Measurements from ENCODE around the gene TSKU.

TSKU gene

DNA sequence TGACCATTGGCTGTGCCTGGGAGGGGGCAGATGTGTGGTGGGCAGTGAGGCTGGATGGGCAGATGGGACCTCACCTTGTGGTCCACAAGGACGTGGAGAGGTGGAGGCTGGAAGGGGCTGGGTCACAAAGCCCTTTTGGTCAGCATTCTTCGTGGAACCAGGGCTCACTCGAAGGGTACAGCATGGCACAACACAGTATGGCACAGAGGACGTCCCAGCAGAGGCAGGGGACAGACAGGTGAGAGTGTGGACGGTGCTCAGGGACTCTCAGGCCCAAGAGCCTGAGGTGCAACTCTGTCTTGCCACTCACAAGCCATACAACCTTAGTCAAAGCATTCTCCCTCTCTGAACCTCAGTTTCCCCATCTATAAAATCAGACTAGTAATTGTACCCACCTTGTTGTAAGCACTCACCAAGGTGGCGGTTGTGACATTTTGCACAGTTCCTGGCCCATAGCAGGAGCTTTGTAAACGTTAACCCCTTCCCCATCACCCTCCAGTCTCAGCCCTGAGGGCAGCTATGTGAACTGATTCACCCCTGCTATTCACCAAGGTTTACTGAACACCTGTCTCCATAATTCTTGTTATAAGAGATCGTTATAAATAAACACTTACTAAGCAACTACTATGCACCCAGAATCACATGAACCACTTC lies 11.6 kb upstream of the TSKU start:
- DNase-seq: no peak

DNA sequence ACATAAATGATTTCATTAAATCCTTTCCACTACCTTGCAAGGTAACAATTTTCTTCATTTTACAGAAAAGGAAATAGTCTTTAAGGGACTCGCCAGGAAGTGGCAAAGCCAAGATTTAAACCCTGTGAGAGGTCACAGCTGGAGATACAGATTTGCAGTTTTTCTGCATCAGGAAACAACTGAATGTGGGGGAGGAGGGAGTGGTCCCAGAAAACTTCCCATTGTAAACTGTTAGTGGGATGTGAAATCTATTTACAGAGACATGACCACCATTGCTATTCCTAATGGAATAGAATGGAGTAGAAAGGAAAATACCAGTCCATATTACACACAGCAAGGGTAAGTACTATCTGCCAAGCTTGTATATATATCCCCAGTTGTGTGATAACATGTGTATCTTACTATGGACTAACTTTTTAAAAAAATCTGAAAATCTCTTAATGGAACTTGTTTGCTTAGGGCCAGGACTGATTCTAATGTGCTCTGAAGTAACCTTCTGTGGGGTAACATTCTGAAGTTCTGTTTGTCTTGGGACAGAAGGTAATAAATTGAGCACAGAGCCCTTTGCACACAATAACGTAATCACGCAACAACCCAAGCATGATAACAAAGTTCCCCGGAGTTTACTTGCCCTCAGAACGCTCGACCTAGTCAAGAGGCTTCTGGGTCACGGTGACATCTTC lies 10.9 kb upstream of the TSKU start:
- DNase-seq: no peak

DNA sequence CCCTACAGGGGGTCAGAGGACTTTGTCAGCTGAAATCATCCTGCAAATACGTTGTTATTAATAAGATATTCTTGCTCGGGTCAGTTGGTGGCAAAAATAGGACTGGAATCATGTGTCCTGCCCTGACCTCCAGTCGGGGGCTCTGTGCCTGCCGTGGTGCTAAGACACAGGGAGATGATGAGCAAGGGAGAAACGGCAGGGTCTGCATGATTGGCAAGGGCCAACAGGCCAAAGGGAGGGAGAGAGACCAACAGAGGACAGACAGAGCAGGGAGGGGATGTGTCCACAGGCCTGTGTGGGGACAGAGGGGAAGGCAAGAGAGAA lies 10.4 kb upstream of the TSKU start:
- DNase-seq: no peak

- no peak for DNase-seq
Observed at GRCh38 chr11:76773921-76774361, 9.2 kb upstream of the TSKU start.

- no peak for DNase-seq
Observed at GRCh38 chr11:76776472-76776871, 6.7 kb upstream of the TSKU start.

GRCh38 chr11:76777305-76777704 lies 5.9 kb upstream of the TSKU start:
- DNase-seq: no peak

GRCh38 chr11:76777876-76778275 lies 5.3 kb upstream of the TSKU start:
- DNase-seq: no peak

DNA sequence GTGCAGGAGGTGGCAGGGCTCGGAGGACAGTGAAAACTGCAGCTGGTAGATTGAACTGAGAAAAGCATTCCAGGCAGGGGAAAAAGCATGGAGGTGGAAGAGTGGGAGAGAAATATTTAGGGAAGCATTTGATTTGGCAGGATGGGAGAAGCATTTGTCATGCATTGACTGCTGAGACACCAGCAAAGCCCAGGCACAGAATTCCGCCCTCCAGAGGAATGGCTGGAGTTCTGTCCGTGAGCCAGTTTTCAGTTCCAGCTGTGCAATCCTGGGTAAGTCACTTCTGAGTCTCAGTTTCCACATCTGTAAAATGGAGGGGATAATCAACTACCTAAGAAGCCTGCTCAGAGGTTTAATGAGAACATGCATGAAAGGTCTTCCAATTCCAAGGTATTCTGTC lies 4.3 kb upstream of the TSKU start:
- no peak for DNase-seq

GRCh38 chr11:76781046-76781801 lies 1.9 kb upstream of the TSKU start:
- no peak for DNase-seq

- DNase-seq: no peak
Observed at GRCh38 chr11:76781807-76782530, 1.2 kb upstream of the TSKU start.

DNA sequence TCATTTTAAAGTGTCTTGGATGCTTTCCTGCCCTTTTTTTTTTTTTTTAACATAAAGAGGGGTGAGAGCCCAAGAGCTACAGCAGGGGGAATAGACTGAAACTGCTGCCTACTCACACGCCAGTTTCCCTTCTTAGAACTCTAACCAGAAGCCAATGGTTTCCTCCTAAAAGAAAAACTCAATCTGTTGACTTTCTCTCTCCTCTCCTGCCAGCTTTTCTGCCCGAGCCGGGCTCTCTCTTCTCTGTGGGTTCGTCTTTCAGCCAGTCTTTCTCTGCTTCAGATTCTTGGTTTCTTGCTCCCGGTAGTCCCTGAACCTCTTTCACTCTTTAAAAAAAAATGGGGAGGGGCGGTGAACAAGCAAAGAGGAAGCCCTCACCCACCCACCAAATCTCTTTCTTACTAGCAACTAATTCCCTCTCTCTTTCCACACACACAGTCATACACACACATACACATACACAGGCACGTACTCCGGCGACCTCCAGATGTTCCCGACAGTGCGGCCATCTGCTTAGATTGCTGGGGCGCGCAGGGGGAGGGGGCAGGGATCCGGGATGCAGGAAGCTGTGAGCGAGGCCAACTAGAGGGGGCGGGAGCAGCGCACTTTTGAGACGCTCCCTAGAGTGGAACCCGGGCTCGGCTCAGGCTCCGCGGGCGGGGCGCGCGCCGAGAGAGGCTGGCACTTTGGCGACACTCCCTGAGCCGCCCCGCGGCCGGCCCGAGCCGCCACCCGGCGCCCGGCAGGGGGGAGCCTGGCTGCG lies 444 bp upstream of the TSKU start:
- DNase-seq: peak; percentile 23

- no peak for DNase-seq
Observed at GRCh38 chr11:76783896-76784813, 999 bp downstream of the TSKU start.

GRCh38 chr11:76785513-76785912 lies 2.4 kb downstream of the TSKU start:
- DNase-seq: no peak

DNA sequence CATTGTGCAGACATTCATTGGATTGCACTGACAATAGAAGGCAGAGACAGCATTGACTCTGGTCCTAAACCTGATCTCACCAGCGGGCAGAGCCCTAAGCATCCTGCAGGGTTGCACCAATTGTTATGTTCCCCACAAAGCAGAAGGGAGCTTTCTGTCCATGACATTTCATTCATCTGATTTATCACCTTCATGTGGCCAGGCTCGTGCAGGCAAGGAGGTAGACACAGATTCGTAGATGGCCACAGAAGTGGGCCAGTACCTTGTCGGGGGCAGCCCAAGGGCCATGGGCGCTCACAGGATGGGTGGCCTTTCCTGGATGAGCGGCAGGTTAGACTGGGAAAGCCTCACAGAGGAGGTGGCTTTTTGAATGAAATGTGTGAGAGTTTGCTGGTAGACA lies 2.9 kb downstream of the TSKU start:
- no peak for DNase-seq

DNA sequence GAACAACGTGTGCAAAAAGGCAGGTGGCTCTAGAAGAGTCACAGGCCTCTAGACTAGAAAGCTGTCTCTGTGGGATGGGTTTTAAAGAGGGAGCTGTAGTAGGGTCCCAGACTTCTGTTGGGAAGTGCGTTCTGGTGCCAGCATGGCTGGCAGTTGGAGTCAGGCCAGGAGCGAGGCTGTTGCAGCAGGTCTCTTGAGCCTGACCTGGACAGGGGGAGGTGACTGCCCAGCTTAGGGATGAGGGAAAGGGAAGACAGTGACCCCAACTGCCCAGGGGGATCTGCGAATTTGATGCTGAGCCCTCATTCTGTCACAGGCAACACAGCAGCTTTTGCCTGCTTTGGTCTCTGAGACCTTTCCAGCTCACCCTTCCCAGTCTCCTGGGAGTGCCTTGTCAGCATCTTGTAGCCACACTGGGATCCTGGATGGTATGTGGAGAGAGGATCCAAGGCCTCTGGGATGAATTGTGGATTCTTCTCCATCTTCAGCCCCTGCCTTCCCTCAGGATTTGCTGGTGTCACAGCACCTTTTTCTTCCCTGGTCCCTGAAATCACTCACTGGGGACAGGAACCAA lies 3.4 kb downstream of the TSKU start:
- no peak for DNase-seq

DNA sequence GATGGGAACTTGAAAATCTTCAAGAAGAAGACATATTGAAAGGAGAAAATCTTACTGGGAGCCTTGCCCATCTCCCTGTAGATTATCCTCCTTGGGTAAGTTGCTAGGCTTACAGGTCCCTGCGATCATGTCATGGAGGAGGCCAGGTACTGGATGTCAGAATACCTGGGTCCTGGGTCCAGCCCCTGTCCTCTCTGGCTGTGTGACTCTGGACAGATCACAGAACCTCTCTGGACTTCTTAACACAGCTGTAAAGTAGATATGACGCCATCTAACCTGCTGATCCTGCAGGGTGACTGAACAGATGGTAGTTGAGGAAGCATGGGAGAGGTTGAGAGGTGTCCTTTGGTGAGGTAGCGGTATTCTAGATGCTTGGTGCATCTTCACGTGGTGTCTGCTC lies 4.1 kb downstream of the TSKU start:
- no peak for DNase-seq

DNA sequence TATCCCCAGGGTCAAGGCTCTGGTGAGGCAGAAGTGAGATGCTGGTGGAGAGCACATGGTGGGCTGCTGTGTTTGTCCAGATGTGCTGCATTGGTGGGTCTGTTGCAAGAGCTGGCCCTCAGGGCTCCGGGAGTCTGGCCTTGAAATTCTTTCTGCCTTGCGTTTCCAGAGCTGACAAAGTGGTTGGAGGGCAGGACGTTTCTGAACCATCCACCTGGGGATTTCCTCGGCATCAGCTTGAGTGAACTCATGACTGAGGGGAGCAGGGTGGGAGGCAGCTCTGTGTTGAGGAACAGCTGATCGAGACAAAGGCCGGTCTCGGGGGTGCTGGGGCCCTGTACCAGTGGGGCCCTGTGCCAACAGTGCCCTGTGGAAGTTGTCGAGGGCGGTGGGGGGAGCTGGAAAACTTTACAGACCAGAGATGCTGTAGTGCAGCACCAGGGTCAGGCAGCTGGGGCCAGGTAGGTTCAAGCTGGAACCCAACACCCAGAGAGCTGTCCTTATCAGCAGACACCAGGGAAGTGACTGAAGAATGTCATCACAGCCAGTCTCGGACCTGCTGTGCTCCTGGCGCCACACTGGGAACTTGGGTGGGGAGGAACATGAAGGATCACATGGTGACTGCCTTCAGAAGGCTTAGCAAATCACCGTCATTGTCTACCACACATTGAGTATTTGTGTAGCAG lies 4.9 kb downstream of the TSKU start:
- peak; percentile 48 for DNase-seq

GRCh38 chr11:76788661-76789442 lies 5.7 kb downstream of the TSKU start:
- peak; percentile 48 for DNase-seq

GRCh38 chr11:76789443-76789719 lies 6.2 kb downstream of the TSKU start:
- DNase-seq: no peak

DNA sequence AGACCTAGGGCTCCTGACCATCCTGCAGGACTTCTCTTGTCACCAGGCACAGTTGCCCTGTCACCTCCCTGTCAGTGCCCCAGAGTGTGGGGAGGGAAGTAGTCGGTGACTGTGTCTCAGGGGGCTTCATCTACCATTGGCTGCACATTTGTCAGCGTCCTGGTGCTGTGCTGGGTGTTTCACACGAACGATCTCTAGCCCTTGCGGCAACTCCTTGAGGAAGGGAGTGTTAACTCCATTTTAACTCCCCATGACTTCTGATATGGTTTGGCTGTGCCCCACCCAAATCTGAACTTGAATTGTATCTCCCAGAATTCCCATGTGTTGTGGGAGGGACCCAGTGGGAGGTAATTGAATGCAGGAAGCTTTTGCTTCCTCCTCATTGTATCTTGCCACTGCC lies 7.1 kb downstream of the TSKU start:
- DNase-seq: no peak
